CD4-positive, alpha-beta T cell treated with Interleukin-21 for 1 hour (primary cell): ENCODE measurements around the gene ZBTB7C.
"Not testable (repeated sequence)": the region's sequence is repeated elsewhere in the genome, so short reads cannot be mapped to it uniquely, and the experiment has no call there.

ENCODE experiments used
- DNase-seq: peaks from one replicate; pipeline ENCODE4 v3.0.0-alpha.2; 2020

Gene ZBTB7C

GRCh38 chr18:48408727-48409590 is at the start of gene ZBTB7C:
Gene ZBTB7C, minus strand, starts transcription at chr18:48409383.
- DNase-seq = no peak

GRCh38 chr18:48456838-48457237 is 47.7 kb upstream of the ZBTB7C start:
- DNase-seq = no peak

- DNase-seq = peak; percentile 63
Observed at GRCh38 chr18:48455555-48456478, 46.6 kb upstream of the ZBTB7C start.

- no peak for DNase-seq
Observed at GRCh38 chr18:48454261-48454757, 45.1 kb upstream of the ZBTB7C start.

- no peak for DNase-seq
Observed at GRCh38 chr18:48453330-48454066, 44.3 kb upstream of the ZBTB7C start.

- no peak for DNase-seq
Observed at GRCh38 chr18:48452861-48453323, 43.7 kb upstream of the ZBTB7C start.

- no peak for DNase-seq
Observed at GRCh38 chr18:48450685-48451084, 41.5 kb upstream of the ZBTB7C start.

- peak; percentile 55 for DNase-seq
Observed at GRCh38 chr18:48446582-48447225, 37.5 kb upstream of the ZBTB7C start.

GRCh38 chr18:48445540-48445939 is 36.4 kb upstream of the ZBTB7C start:
- peak; percentile 73 for DNase-seq

- DNase-seq = no peak
Observed at GRCh38 chr18:48442761-48443160, 33.6 kb upstream of the ZBTB7C start.

- no peak for DNase-seq
Observed at GRCh38 chr18:48441405-48441881, 32.3 kb upstream of the ZBTB7C start.

GRCh38 chr18:48440924-48441323 is 31.7 kb upstream of the ZBTB7C start:
- DNase-seq = no peak

GRCh38 chr18:48436907-48437306 is 27.7 kb upstream of the ZBTB7C start:
- no peak for DNase-seq

GRCh38 chr18:48434382-48434781 is 25.2 kb upstream of the ZBTB7C start:
- DNase-seq = not testable (repeated sequence)

- no peak for DNase-seq
Observed at GRCh38 chr18:48433541-48433940, 24.4 kb upstream of the ZBTB7C start.

GRCh38 chr18:48430150-48430549 is 21.0 kb upstream of the ZBTB7C start:
- DNase-seq = no peak

- no peak for DNase-seq
Observed at GRCh38 chr18:48428475-48429177, 19.4 kb upstream of the ZBTB7C start.

GRCh38 chr18:48422947-48423378 is 13.8 kb upstream of the ZBTB7C start:
- no peak for DNase-seq

GRCh38 chr18:48419277-48420022 is 10.3 kb upstream of the ZBTB7C start:
- DNase-seq = no peak

- no peak for DNase-seq
Observed at GRCh38 chr18:48418539-48419276, 9.5 kb upstream of the ZBTB7C start.
